MV-4-11 (cell line): ENCODE data around the gene EML5.

Experiments
- DNase-seq: peaks from one replicate; lab custom pipeline; 2025; lab: John Stamatoyannopoulos, UW

Gene EML5

GRCh38 chr14:88614218-88614907 lies 178.4 kb downstream of the EML5 start:
- no peak for DNase-seq

- DNase-seq = peak; percentile 75
These were observed 179.2 kb downstream of the EML5 start for GRCh38 chr14:88613552-88614010.

GRCh38 chr14:88612981-88613380 lies 179.8 kb downstream of the EML5 start:
- DNase-seq = no peak

- no peak for DNase-seq
These were observed 180.9 kb downstream of the EML5 start for GRCh38 chr14:88611878-88612277.

GRCh38 chr14:88607829-88608228 lies 184.9 kb downstream of the EML5 start:
- no peak for DNase-seq

- no peak for DNase-seq
These were observed 187.2 kb downstream of the EML5 start for GRCh38 chr14:88605594-88605993.

- DNase-seq = no peak
These were observed 188.5 kb downstream of the EML5 start for GRCh38 chr14:88604212-88604611.

- no peak for DNase-seq
These were observed 192.9 kb downstream of the EML5 start for GRCh38 chr14:88599761-88600439.

GRCh38 chr14:88599326-88599725 lies 193.4 kb downstream of the EML5 start:
- no peak for DNase-seq

GRCh38 chr14:88598097-88598675 lies 194.6 kb downstream of the EML5 start:
- DNase-seq = no peak

GRCh38 chr14:88597601-88598000 lies 195.2 kb downstream of the EML5 start:
- DNase-seq = no peak

GRCh38 chr14:88597038-88597437 lies 195.7 kb downstream of the EML5 start:
- DNase-seq = no peak

- DNase-seq = no peak
These were observed 200.7 kb downstream of the EML5 start for GRCh38 chr14:88592031-88592430.

- no peak for DNase-seq
These were observed 202.6 kb downstream of the EML5 start for GRCh38 chr14:88590173-88590572.

- DNase-seq = no peak
These were observed 204.7 kb downstream of the EML5 start for GRCh38 chr14:88588081-88588480.

- DNase-seq = no peak
These were observed 208.3 kb downstream of the EML5 start for GRCh38 chr14:88584451-88584850.

GRCh38 chr14:88576222-88576621 lies 216.5 kb downstream of the EML5 start:
- no peak for DNase-seq

- DNase-seq = no peak
These were observed 220.6 kb downstream of the EML5 start for GRCh38 chr14:88572117-88572516.

- peak; percentile 17 for DNase-seq
These were observed 224.6 kb downstream of the EML5 start for GRCh38 chr14:88568196-88568595.

GRCh38 chr14:88565427-88565826 lies 227.3 kb downstream of the EML5 start:
- DNase-seq = no peak

GRCh38 chr14:88563845-88564244 lies 228.9 kb downstream of the EML5 start:
- DNase-seq = no peak

- DNase-seq = peak; percentile 77
These were observed 229.7 kb downstream of the EML5 start, which contains the start of gene ZC3H14 for GRCh38 chr14:88562831-88563686. Gene ZC3H14 (plus strand): TSS chr14:88563037. CDS start chr14:88563134, 97 bp downstream.
